CD8-positive, alpha-beta memory T cell (primary cell): ENCODE results near the gene MED12. TPM values are rescaled to one million over a fixed set of nuclear protein-coding genes. Genes with fewer than 3 reads are reported as not detected.
A peak's percentile ranks its signal among the peaks of the same experiment; 100 is the strongest.

Experiments
- CTCF ChIA-PET: fragments of 350-600 bp; sonication (Branson Sonifier 250); formaldehyde crosslinking; loops from one replicate; lab custom pipeline; 2021; ENCODE audit warnings: antibody characterized with exemption; lab: Charles Lee
- POLR2A ChIA-PET: fragments of 350-600 bp; sonication (Branson Sonifier 250); formaldehyde crosslinking; loops from one replicate; lab custom pipeline; 2021; ENCODE audit warnings: antibody characterized with exemption; lab: Charles Lee
- DNase-seq, 5 donors: peaks; one replicate each; pipeline versions ENCODE4 v3.0.0 to v3.0.0-alpha.2; 2020 to 2022; ENCODE audit warnings: mixed read lengths in 1 of 5
- H3K27ac ChIP-seq: one replicate; pipeline ENCODE4 v1.7.0; 2013; ENCODE audit warnings: low read depth, mild to moderate bottlenecking, low read length, moderate library complexity
- H3K27me3 ChIP-seq: 2 replicates; pipeline ENCODE4 v1.7.0; 2013; ENCODE audit warnings: low read length, mild to moderate bottlenecking; ENCODE audit not compliant: insufficient read depth, poor library complexity, severe bottlenecking
- H3K36me3 ChIP-seq: 2 replicates; pipeline ENCODE4 v1.7.0; 2013; ENCODE audit warnings: mild to moderate bottlenecking, low read length, moderate library complexity; ENCODE audit not compliant: insufficient read depth
- H3K4me1 ChIP-seq: 2 replicates; pipeline ENCODE4 v1.7.0; 2013; ENCODE audit warnings: mild to moderate bottlenecking, low read length, moderate library complexity; ENCODE audit not compliant: insufficient read depth
- H3K4me3 ChIP-seq: 2 replicates; pipeline ENCODE4 v1.7.0; 2013; ENCODE audit warnings: mild to moderate bottlenecking, low read length
- H3K9me3 ChIP-seq: 2 replicates; pipeline ENCODE4 v1.7.0; 2013; ENCODE audit warnings: mild to moderate bottlenecking, low read length
- H3K27ac Mint-ChIP-seq, 8 donors: one replicate each; pipeline ENCODE4 v1.8.0; 2020 to 2021; ENCODE audit warnings: mixed read lengths in 8 of 8, mild to moderate bottlenecking in 6 of 8, inconsistent platforms in 3 of 8, moderate library complexity in 3 of 8
- H3K27me3 Mint-ChIP-seq, 2 donors: one replicate each; pipeline ENCODE4 v1.8.0; 2020 to 2021; ENCODE audit warnings: mixed read lengths in 2 of 2, mild to moderate bottlenecking in 1 of 2, moderate library complexity in 1 of 2
- H3K36me3 Mint-ChIP-seq, 3 donors: one replicate each; pipeline ENCODE4 v1.8.0; 2020 to 2021; ENCODE audit warnings: mixed read lengths in 3 of 3, inconsistent platforms in 1 of 3, mild to moderate bottlenecking in 1 of 3
- H3K4me1 Mint-ChIP-seq, 3 donors: one replicate each; pipeline ENCODE4 v1.8.0; 2020 to 2021; ENCODE audit warnings: mixed read lengths in 3 of 3, inconsistent platforms in 1 of 3, mild to moderate bottlenecking in 1 of 3
- H3K4me3 Mint-ChIP-seq, 7 donors: one replicate each; pipeline ENCODE4 v1.8.0; 2020 to 2021; ENCODE audit warnings: mixed read lengths in 7 of 7, mild to moderate bottlenecking in 6 of 7, moderate library complexity in 4 of 7, inconsistent platforms in 2 of 7
- H3K9me3 Mint-ChIP-seq, 5 donors: one replicate each; pipeline ENCODE4 v1.8.0; 2020 to 2022; ENCODE audit warnings: mixed read lengths in 5 of 5, mild to moderate bottlenecking in 3 of 5, moderate library complexity in 2 of 5, inconsistent platforms in 1 of 5
- polyA plus RNA-seq: library from polyadenylated mRNA; unstranded; fragments of 300-500 nt; fragmentation: Illumina TruSeq; gene quantifications from one replicate; pipeline ENCODE4 v1.2.3, GENCODE V29; 2021
- total RNA-seq, 2 experiments: library from RNA; stranded (reverse); gene quantifications; one replicate each; pipeline ENCODE4 v1.2.3, GENCODE V29; 2021

The MED12 gene
- total and polyA plus RNA-seq, 3 experiments from 2014 or later, result 19.0 to 61.1 (median 49.3) TPM

- peak in 4 of 5 donors; percentile 21 to 67 (median 56) for DNase-seq
- Mint-ChIP-seq H3K27me3 (peaks cover 0 to 6% of the 10 kb centered on the region in 2 donors), H3K4me1 (peaks cover 70 to 93% (median 90%) of the 10 kb centered on the region in 3 donors), H3K36me3 (peaks cover 16 to 61% (median 29%) of the 10 kb centered on the region in 3 donors), H3K4me3 (peak overlapping the region; percentile 89 to 98 (median 96)), H3K27ac (peak overlapping the region; percentile 85 to 100 (median 98)), H3K9me3 (no peaks in the 10 kb centered on the region)
- peaks cover 67% of the 10 kb centered on the region for H3K4me1 ChIP-seq
- ChIA-PET CTCF (interaction anchor here (1.6 kb wide), 1 partner anchor 21 kb away, joined by 4 read pairs; no protein-coding TSS in a partner anchor), POLR2A (interaction anchor here (1.9 kb wide), 1 partner anchor 10 kb away, joined by 8 read pairs; the partner anchor contains the start of gene MED12)
- no peaks in the 10 kb centered on the region for H3K27me3 ChIP-seq
- H3K27ac ChIP-seq, result peak overlapping the region; percentile 29
- peaks cover 30% of the 10 kb centered on the region for H3K36me3 ChIP-seq
- H3K4me3 ChIP-seq, result peak overlapping the region; percentile 99
- no peaks in the 10 kb centered on the region for H3K9me3 ChIP-seq
Measured at GRCh38 chrX:71107762-71108360, 10.5 kb upstream of the MED12 start.

- Histone ChIP-seq H3K4me1 (peaks cover 64% of the 10 kb centered on the region), H3K27ac (peak overlapping the region; percentile 98), H3K9me3 (no peaks in the 10 kb centered on the region), H3K36me3 (peaks cover 30% of the 10 kb centered on the region), H3K27me3 (no peaks in the 10 kb centered on the region), H3K4me3 (peak overlapping the region; percentile 99)
- ChIA-PET CTCF (interaction anchor here (1.6 kb wide), 1 partner anchor 20 kb away, joined by 4 read pairs; no protein-coding TSS in a partner anchor), POLR2A (interaction anchor here (1.9 kb wide), 1 partner anchor 9 kb away, joined by 8 read pairs; the partner anchor contains the start of gene MED12)
- peak overlapping the region; percentile 89 to 98 (median 96) for H3K4me3 Mint-ChIP-seq
- peaks cover 16 to 61% (median 29%) of the 10 kb centered on the region in 3 donors for H3K36me3 Mint-ChIP-seq
- H3K27ac Mint-ChIP-seq, result peak overlapping the region; percentile 97 to 100 (median 98)
- H3K9me3 Mint-ChIP-seq, result no peaks in the 10 kb centered on the region
- DNase-seq, result peak in 2 of 5 donors; percentile 21 to 34
- H3K27me3 Mint-ChIP-seq, result peaks cover 0 to 7% of the 10 kb centered on the region in 2 donors
- peaks cover 63 to 88% (median 84%) of the 10 kb centered on the region in 3 donors for H3K4me1 Mint-ChIP-seq
Measured at GRCh38 chrX:71109051-71109450, 9.3 kb upstream of the MED12 start.

GRCh38 chrX:71111141-71111843 lies 7.1 kb upstream of the MED12 start, which contains the start of gene IL2RG:
Gene IL2RG (minus strand): TSS chrX:71111577. CDS start chrX:71111539, 38 bp downstream.
- H3K36me3 ChIP-seq, result peaks cover 30% of the 10 kb centered on the region
- Mint-ChIP-seq H3K36me3 (peaks cover 16 to 53% (median 27%) of the 10 kb centered on the region in 3 donors), H3K4me1 (peaks cover 51 to 73% (median 67%) of the 10 kb centered on the region in 3 donors), H3K4me3 (peak within 1 kb of the TSS; percentile 89 to 98 (median 96)), H3K27ac (peak within 1 kb of the TSS; percentile 97 to 100 (median 98)), H3K27me3 (peaks cover 0 to 7% of the 10 kb centered on the region in 2 donors), H3K9me3 (no peaks in the 10 kb centered on the region)
- no peaks in the 10 kb centered on the region for H3K27me3 ChIP-seq
- H3K4me1 ChIP-seq, result peaks cover 44% of the 10 kb centered on the region
- DNase-seq, result peak; percentile 60 to 90 (median 88)
- H3K9me3 ChIP-seq, result no peaks in the 10 kb centered on the region
- peak within 1 kb of the TSS; percentile 98 for H3K27ac ChIP-seq
- CTCF ChIA-PET, result interaction anchor here (1.1 to 4.5 kb wide), 4 partner anchors 10 to 422 kb away, joined by 3 to 41 read pairs (median 6); no protein-coding TSS in a partner anchor
- peak within 1 kb of the TSS; percentile 99 for H3K4me3 ChIP-seq
- POLR2A ChIA-PET, result interaction anchor here (0.5 to 2.1 kb wide), 9 partner anchors 9 to 71 kb away, joined by 3 to 18 read pairs (median 4); partner anchors contain the start of gene SNX12

GRCh38 chrX:71111921-71112431 lies 6.4 kb upstream of the MED12 start:
- Mint-ChIP-seq H3K9me3 (no peaks in the 10 kb centered on the region), H3K27ac (peak overlapping the region; percentile 97 to 100 (median 98)), H3K36me3 (peaks cover 13 to 49% (median 23%) of the 10 kb centered on the region in 3 donors), H3K4me3 (peak overlapping the region; percentile 89 to 98 (median 96)), H3K4me1 (peaks cover 46 to 66% (median 62%) of the 10 kb centered on the region in 3 donors), H3K27me3 (peaks cover 0 to 7% of the 10 kb centered on the region in 2 donors)
- peaks cover 38% of the 10 kb centered on the region for H3K4me1 ChIP-seq
- CTCF ChIA-PET, result interaction anchor here (0.9 to 4.5 kb wide), 5 partner anchors 11 to 422 kb away, joined by 3 to 41 read pairs (median 4); no protein-coding TSS in a partner anchor
- H3K4me3 ChIP-seq, result peak overlapping the region; percentile 99
- peak overlapping the region; percentile 98 for H3K27ac ChIP-seq
- POLR2A ChIA-PET, result interaction anchor here (0.5 to 2.1 kb wide), 9 partner anchors 9 to 70 kb away, joined by 3 to 18 read pairs (median 4); partner anchors contain the start of gene SNX12
- H3K36me3 ChIP-seq, result peaks cover 30% of the 10 kb centered on the region
- no peaks in the 10 kb centered on the region for H3K27me3 ChIP-seq
- H3K9me3 ChIP-seq, result no peaks in the 10 kb centered on the region
- peak in 2 of 5 donors; percentile 58 to 59 for DNase-seq

GRCh38 chrX:71117358-71117757 lies 1.0 kb upstream of the MED12 start:
- Histone ChIP-seq H3K4me3 (no peak overlapping the region), H3K4me1 (peaks cover 31% of the 10 kb centered on the region)
- H3K4me1 Mint-ChIP-seq, result peaks cover 28 to 51% (median 41%) of the 10 kb centered on the region in 3 donors

GRCh38 chrX:71118985-71119535 lies 664 bp downstream of the MED12 start:
- POLR2A ChIA-PET, result interaction anchor here (1.0 to 2.7 kb wide), 11 partner anchors 9 to 63 kb away, joined by 3 to 13 read pairs (median 6); partner anchors contain the start of genes FOXO4 and SNX12
- H3K36me3 Mint-ChIP-seq, result peaks cover 0 to 43% (median 0%) of the 10 kb centered on the region in 3 donors
- peaks cover 17 to 48% (median 30%) of the 10 kb centered on the region in 3 donors for H3K4me1 Mint-ChIP-seq
- DNase-seq, result no peak
- peak overlapping the region; percentile 77 to 98 (median 94) for H3K27ac Mint-ChIP-seq
- H3K36me3 ChIP-seq, result peaks cover 28% of the 10 kb centered on the region
- H3K9me3 ChIP-seq, result no peaks in the 10 kb centered on the region
- peak overlapping the region; percentile 61 for H3K27ac ChIP-seq
- peaks cover 18% of the 10 kb centered on the region for H3K4me1 ChIP-seq
- no peaks in the 10 kb centered on the region for H3K27me3 Mint-ChIP-seq
- CTCF ChIA-PET, result interaction anchor here (0.7 to 3.7 kb wide), 9 partner anchors 9 to 100 kb away, joined by 3 to 22 read pairs (median 5); no protein-coding TSS in a partner anchor
- H3K9me3 Mint-ChIP-seq, result no peaks in the 10 kb centered on the region
- peak overlapping the region; percentile 87 to 95 (median 88) for H3K4me3 Mint-ChIP-seq
- peak overlapping the region; percentile 55 for H3K4me3 ChIP-seq
- no peaks in the 10 kb centered on the region for H3K27me3 ChIP-seq

More at GRCh38 chrX:71117358-71117757, 1.0 kb upstream of the MED12 start:
- ChIA-PET CTCF (interaction anchor here (1.3 to 3.7 kb wide), 5 partner anchors 11 to 18 kb away, joined by 3 to 22 read pairs (median 7); no protein-coding TSS in a partner anchor), POLR2A (interaction anchor here (1.6 to 2.7 kb wide), 5 partner anchors 9 to 49 kb away, joined by 5 to 13 read pairs (median 8); partner anchors contain the start of genes FOXO4 and SNX12)
- Histone ChIP-seq H3K9me3 (no peaks in the 10 kb centered on the region), H3K36me3 (peaks cover 14% of the 10 kb centered on the region), H3K27ac (peak overlapping the region; percentile 61), H3K27me3 (no peaks in the 10 kb centered on the region)
- peaks cover 0 to 25% (median 2%) of the 10 kb centered on the region in 3 donors for H3K36me3 Mint-ChIP-seq
- H3K4me3 Mint-ChIP-seq, result no peak overlapping the region
- H3K27me3 Mint-ChIP-seq, result peaks cover 0 to 2% of the 10 kb centered on the region in 2 donors
- H3K27ac Mint-ChIP-seq, result peak overlapping the region; percentile 39 to 98 (median 80)
- DNase-seq, result no peak
- no peaks in the 10 kb centered on the region for H3K9me3 Mint-ChIP-seq
